AG10803 (cell line): ENCODE data around the gene MSMB.
"Not testable (repeated sequence)": the region's sequence is repeated elsewhere in the genome, so short reads cannot be mapped to it uniquely, and the experiment has no call there.

ENCODE experiments used
- DNase-seq: peaks from one replicate; pipeline ENCODE4 v3.0.0; 2010; ENCODE audit warnings: low read depth
- H3K4me3 ChIP-seq: 2 replicates; pipeline ENCODE4 v1.5.1; 2011; ENCODE audit warnings: mild to moderate bottlenecking, low read length, control low read depth
- TF ChIP-seq, protein P1 (sequence below): conservative IDR thresholded peaks from 2 replicates; pipeline ENCODE4 v1.5.1; 2011; ENCODE audit warnings: mild to moderate bottlenecking, low read length, control low read depth, inconsistent platforms

MSMB gene

GRCh38 chr10:46057038-46057437 is 11.0 kb upstream of the MSMB start:
- TF ChIP-seq, protein P1, sequence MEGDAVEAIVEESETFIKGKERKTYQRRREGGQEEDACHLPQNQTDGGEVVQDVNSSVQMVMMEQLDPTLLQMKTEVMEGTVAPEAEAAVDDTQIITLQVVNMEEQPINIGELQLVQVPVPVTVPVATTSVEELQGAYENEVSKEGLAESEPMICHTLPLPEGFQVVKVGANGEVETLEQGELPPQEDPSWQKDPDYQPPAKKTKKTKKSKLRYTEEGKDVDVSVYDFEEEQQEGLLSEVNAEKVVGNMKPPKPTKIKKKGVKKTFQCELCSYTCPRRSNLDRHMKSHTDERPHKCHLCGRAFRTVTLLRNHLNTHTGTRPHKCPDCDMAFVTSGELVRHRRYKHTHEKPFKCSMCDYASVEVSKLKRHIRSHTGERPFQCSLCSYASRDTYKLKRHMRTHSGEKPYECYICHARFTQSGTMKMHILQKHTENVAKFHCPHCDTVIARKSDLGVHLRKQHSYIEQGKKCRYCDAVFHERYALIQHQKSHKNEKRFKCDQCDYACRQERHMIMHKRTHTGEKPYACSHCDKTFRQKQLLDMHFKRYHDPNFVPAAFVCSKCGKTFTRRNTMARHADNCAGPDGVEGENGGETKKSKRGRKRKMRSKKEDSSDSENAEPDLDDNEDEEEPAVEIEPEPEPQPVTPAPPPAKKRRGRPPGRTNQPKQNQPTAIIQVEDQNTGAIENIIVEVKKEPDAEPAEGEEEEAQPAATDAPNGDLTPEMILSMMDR: no peak
- DNase-seq: no peak
- no peak overlapping the region for H3K4me3 ChIP-seq

DNA sequence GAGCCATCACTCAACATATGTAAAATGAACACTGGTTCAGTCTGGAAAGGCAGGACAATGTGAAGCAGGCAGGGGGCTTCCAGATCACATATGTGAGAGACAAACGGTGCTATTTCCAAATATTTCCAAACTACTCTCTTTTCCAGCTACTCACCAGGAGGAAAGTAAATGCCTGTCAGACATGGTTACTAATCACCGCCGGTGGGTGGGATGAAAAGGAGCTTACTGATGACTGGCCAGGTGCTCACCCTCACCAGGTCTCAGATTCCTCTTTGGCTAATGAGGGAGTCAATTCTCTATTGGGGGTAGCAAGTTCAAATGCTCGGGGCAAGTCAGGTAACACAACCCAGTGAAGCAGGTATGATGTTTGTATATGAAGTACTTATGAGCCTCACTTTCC is 9.7 kb upstream of the MSMB start:
- no peak overlapping the region for H3K4me3 ChIP-seq
- DNase-seq: no peak
- TF ChIP-seq, protein P1: no peak

- TF ChIP-seq, protein P1: no peak
- no peak for DNase-seq
- H3K4me3 ChIP-seq: no peak overlapping the region
Observed at GRCh38 chr10:46053534-46054434, 7.7 kb upstream of the MSMB start.

- H3K4me3 ChIP-seq: no peak overlapping the region
- TF ChIP-seq, protein P1: no peak
- no peak for DNase-seq
Observed at GRCh38 chr10:46052791-46053375, 6.8 kb upstream of the MSMB start.

GRCh38 chr10:46052057-46052790 is 6.2 kb upstream of the MSMB start:
- DNase-seq: no peak
- no peak overlapping the region for H3K4me3 ChIP-seq
- TF ChIP-seq, protein P1: no peak

- DNase-seq: no peak
- H3K4me3 ChIP-seq: no peak overlapping the region
- TF ChIP-seq, protein P1: no peak
Observed at GRCh38 chr10:46050941-46051623, 5.0 kb upstream of the MSMB start.

DNA sequence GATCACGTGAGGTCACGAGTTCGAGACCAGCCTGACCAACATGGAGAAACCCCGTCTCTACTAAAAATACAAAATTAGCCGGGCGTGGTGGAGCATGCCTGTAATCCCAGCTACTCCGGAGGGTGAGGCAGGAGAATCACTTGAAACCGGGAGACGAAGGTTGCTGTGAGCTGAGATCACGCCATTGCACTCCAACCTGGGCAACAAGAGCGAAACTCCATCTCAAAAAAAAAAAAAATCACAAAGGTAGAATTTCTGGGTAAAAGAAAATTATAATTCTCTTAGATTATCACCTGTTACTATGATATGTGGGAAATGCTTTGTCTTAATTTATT is 3.4 kb upstream of the MSMB start:
- DNase-seq, H3K4me3 ChIP-seq: not testable (repeated sequence)
